Prostate gland (tissue), 2 donors: ENCODE data around the gene PATL2. TPM values are rescaled to one million over a fixed set of nuclear protein-coding genes. Genes with fewer than 3 reads are reported as not detected.
"Not testable (repeated sequence)": the region's sequence is repeated elsewhere in the genome, so short reads cannot be mapped to it uniquely, and the experiment has no call there.

Experiments
- DNase-seq: peaks from one replicate; pipeline ENCODE4 v3.0.0-alpha.2; 2019; ENCODE audit warnings: low spot score
- H3K27ac ChIP-seq, 2 donors: fragments of 200-600 bp; sonication (generic); 2 replicates each; pipeline ENCODE4 v1.5.1; 2017 to 2019
- H3K27me3 ChIP-seq: fragments of 200-600 bp; sonication (generic); replicated peaks from 2 replicates; pipeline ENCODE4 v1.5.1; 2019; ENCODE audit not compliant: insufficient read depth
- H3K36me3 ChIP-seq, 2 donors: fragments of 200-600 bp; sonication (generic); 1 replicate in 1 of 2; 2 replicates in 1 of 2; pipeline versions ENCODE4 v1.5.1 to v1.8.1; 2017 to 2019
- H3K4me1 ChIP-seq: fragments of 200-600 bp; sonication (generic); replicated peaks from 2 replicates; pipeline ENCODE4 v1.5.1; 2019
- H3K4me3 ChIP-seq, 2 donors: fragments of 200-600 bp; sonication (generic); 2 replicates each; pipeline ENCODE4 v1.5.1; 2017 to 2019
- H3K9me3 ChIP-seq: fragments of 200-600 bp; sonication (generic); 2 replicates; pipeline ENCODE4 v1.5.1; 2017
- CTCF ChIP-seq, 4 experiments: fragments of 200-600 bp in 2 of 4; fragments of 450-650 bp in 2 of 4; sonication (generic) in 2 of 4; IDR thresholded peaks; 1 replicate in 3 of 4; 2 replicates in 1 of 4; pipeline ENCODE4 v1.5.1; 2016 to 2019; ENCODE audit warnings: antibody characterized with exemption in 4 of 4, mild to moderate bottlenecking in 2 of 4, moderate library complexity in 2 of 4
- POLR2A ChIP-seq: fragments of 450-650 bp; IDR thresholded peaks from one replicate; pipeline ENCODE4 v1.6.1; 2016; ENCODE audit warnings: antibody characterized with exemption, mild to moderate bottlenecking
- POLR2AphosphoS5 ChIP-seq: sonication (generic); formaldehyde crosslinking; IDR thresholded peaks from one replicate; pipeline ENCODE4 v1.6.1; 2017; ENCODE audit warnings: antibody characterized with exemption
- WGBS: methylation state at CpG from one replicate; pipeline ENCODE4 v1.1.5; 2018; 5-methylcytosine and 5-hydroxymethylcytosine counted together
- intact Hi-C: fragments of 100-400 bp; cut with DNase I; formaldehyde crosslinking; loops from one replicate; pipeline ENCODE4 v1.14.2; 2022
- total RNA-seq, 2 donors: library from RNA; depleted of rRNA; stranded (reverse); fragments of >200 nt; gene quantifications; one replicate each; pipeline ENCODE4 v1.1.0, GENCODE V29; 2016

Gene PATL2
- total RNA-seq, 2 donors from 2014 or later = 0.77 to 1.2 TPM

DNA sequence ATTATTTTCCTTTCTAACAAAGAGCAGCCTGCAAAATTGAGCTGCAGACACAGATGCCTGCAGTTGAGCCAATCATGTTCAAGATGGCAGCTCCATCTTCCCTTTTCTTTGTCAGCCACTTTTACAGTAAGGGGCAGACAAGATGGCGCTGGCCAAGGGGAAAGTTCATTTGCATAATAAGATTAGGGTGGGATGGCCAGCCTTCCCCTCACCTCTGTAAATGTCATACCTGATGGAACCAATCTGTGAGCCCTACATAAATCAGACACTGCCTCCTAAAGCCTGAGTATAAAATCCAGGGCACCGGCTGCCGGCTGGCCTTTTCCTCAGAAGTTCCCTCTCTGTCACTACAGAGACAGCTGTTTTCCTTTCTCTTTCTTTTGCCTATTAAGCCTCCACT lies 15.8 kb downstream of the PATL2 start:
- Histone ChIP-seq H3K27me3 (no peaks in the 10 kb centered on the region), H3K36me3 (no peaks in the 10 kb centered on the region), H3K4me3 (no peak overlapping the region), H3K9me3 (no peaks in the 10 kb centered on the region), H3K27ac (no peak overlapping the region), H3K4me1 (no peaks in the 10 kb centered on the region)
- TF ChIP-seq CTCF (IDR thresholded peaks at IDR 0.05) = no peak
- intact Hi-C loops = no loop called here
- DNase-seq = no peak
- 27% methylated on average over 3 of the region's 3 CpGs for WGBS

GRCh38 chr15:44694416-44694815 lies 16.7 kb downstream of the PATL2 start:
- no peak overlapping the region for H3K27ac ChIP-seq
- no peaks in the 10 kb centered on the region for H3K27me3 ChIP-seq
- intact Hi-C loops = no loop called here
- no peak for TF ChIP-seq POLR2AphosphoS5
- TF ChIP-seq CTCF (IDR thresholded peaks at IDR 0.05) = no peak
- no peak for TF ChIP-seq POLR2A
- no peaks in the 10 kb centered on the region for H3K4me1 ChIP-seq
- no peak for DNase-seq
- 80% methylated on average over 4 of the region's 4 CpGs for WGBS
- H3K36me3 ChIP-seq = no peaks in the 10 kb centered on the region
- H3K9me3 ChIP-seq = no peaks in the 10 kb centered on the region
- no peak overlapping the region for H3K4me3 ChIP-seq

GRCh38 chr15:44692659-44693058 lies 18.5 kb downstream of the PATL2 start:
- DNase-seq = no peak
- Histone ChIP-seq H3K27me3 (no peaks in the 10 kb centered on the region), H3K4me3 (no peak overlapping the region), H3K9me3 (no peaks in the 10 kb centered on the region), H3K4me1 (no peaks in the 10 kb centered on the region), H3K36me3 (no peaks in the 10 kb centered on the region), H3K27ac (no peak overlapping the region)
- intact Hi-C loops = no loop called here
- WGBS = 92% methylated on average over 1 of the region's 1 CpG
- no peak for TF ChIP-seq CTCF (IDR thresholded peaks at IDR 0.05)
- TF ChIP-seq POLR2A = no peak
- TF ChIP-seq POLR2AphosphoS5 = no peak

DNA sequence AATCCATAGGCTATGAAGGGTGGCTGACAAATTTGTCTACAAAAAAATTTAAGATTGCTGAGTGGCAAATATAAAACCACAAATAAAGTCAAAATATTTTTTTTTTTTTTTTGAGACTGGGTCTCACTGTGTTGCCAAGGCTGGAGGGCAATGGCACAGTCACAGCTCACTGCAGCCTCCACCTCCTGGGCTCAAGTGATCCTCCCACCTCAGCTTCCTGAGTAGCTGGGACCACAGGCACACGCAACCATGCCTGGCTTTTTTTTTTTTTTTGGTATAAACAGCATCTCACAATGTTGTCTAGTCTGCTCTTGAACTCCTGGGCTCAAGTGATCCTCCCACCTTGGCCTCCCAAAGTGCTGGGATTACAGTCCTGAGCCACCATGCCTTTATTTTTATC lies 20.9 kb downstream of the PATL2 start:
- H3K9me3 ChIP-seq, H3K4me3 ChIP-seq, intact Hi-C loops: not testable (repeated sequence)

DNA sequence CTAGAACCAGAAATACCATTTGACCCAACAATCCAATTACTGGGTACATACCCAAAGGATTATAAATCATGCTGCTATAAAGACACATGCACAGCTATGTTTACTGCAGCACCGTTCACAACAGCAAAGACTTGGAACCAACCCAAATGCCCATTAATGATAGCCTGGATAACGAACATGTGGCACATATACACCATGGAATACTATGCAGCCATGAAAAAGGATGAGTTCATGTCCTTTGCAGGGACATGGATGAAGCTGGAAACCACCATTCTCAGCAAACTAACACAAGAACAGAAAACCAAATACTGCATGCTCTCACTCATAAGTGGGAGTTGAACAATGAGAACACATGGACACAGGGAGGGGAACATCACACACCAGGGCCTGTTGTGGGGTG lies 21.8 kb downstream of the PATL2 start:
- H3K27me3 ChIP-seq, H3K4me3 ChIP-seq, H3K36me3 ChIP-seq, DNase-seq, H3K9me3 ChIP-seq, H3K27ac ChIP-seq, H3K4me1 ChIP-seq, intact Hi-C loops: not testable (repeated sequence)
- 85% methylated on average over 2 of the region's 2 CpGs for WGBS

More for the DNA sequence above, 20.9 kb downstream of the PATL2 start:
- H3K27ac ChIP-seq, H3K4me1 ChIP-seq, H3K36me3 ChIP-seq, DNase-seq, H3K27me3 ChIP-seq: not testable (repeated sequence)
- 44% methylated on average over 1 of the region's 1 CpG for WGBS

GRCh38 chr15:44682809-44683682 lies 28.1 kb downstream of the PATL2 start:
- H3K4me3 ChIP-seq, H3K4me1 ChIP-seq, intact Hi-C loops, H3K27me3 ChIP-seq, H3K9me3 ChIP-seq, H3K27ac ChIP-seq, H3K36me3 ChIP-seq: not testable (repeated sequence)
- DNase-seq = peak; percentile 51
- TF ChIP-seq POLR2AphosphoS5 = peak; percentile 22
- 37% methylated on average over 8 of the region's 8 CpGs for WGBS
